ENCODE measurements around the gene SENP3. TPM values are rescaled to one million over a fixed set of nuclear protein-coding genes. Genes with fewer than 3 reads are reported as not detected.

Gene SENP3
- total and polyA plus RNA-seq, 2 of the 13 experiments (the other 11 are each of a cell fraction or from before 2014, with no cell fraction given), result 55.8 to 75.4 TPM

GRCh38 chr17:7572588-7573323 lies 11.0 kb downstream of the SENP3 start (continued):
- TF ChIP-seq FOSL2 (CRISPR knock-in tag; IDR thresholded peaks at IDR 0.05) (no peak), PCBP1 (IDR thresholded peaks at IDR 0.05; ENCODE audit: borderline replicate concordance, low read depth, low read length) (peak; percentile 90), NKX3-1 (CRISPR knock-in tag; IDR thresholded peaks at IDR 0.05) (no peak; the same call in 1 of the 2 replicates), RFX3 (CRISPR knock-in tag; IDR thresholded peaks at IDR 0.05) (peak; percentile 64), MIER3 (CRISPR knock-in tag; IDR thresholded peaks at IDR 0.05; ENCODE audit: borderline replicate concordance) (no peak), GTF3A (CRISPR knock-in tag; conservative IDR thresholded peaks at IDR 0.05) (no peak), ZFP36 (IDR thresholded peaks at IDR 0.05; ENCODE audit: borderline replicate concordance, low read depth, low read length, partially characterized antibody) (no peak), ZNF580 (CRISPR knock-in tag; IDR thresholded peaks at IDR 0.05; ENCODE audit: borderline replicate concordance, low read depth) (no peak), KLF13 (CRISPR knock-in tag; IDR thresholded peaks at IDR 0.05) (no peak), NR2F6 (IDR thresholded peaks at IDR 0.05) (no peak), NR2F6 (CRISPR knock-in tag; IDR thresholded peaks at IDR 0.05) (no peak), ZNF234 (CRISPR knock-in tag; conservative IDR thresholded peaks at IDR 0.05) (no peak), SMAD9 (CRISPR knock-in tag; IDR thresholded peaks at IDR 0.05) (no peak), DNMT1 (CRISPR knock-in tag; IDR thresholded peaks at IDR 0.05) (no peak), HMGXB4 (CRISPR knock-in tag; IDR thresholded peaks at IDR 0.05; ENCODE audit: borderline replicate concordance in 1 of 2, low read depth in 1 of 2) (no peak), ZNF256 (CRISPR knock-in tag; conservative IDR thresholded peaks at IDR 0.05) (no peak), ZNF274 (CRISPR knock-in tag; IDR thresholded peaks at IDR 0.05) (no peak; the same call in 1 of the 2 replicates), ZNF230 (CRISPR knock-in tag; IDR thresholded peaks at IDR 0.05) (0 out of 2 replicates have a peak, but pooled peaks have one; percentile 75), TIGD3 (CRISPR knock-in tag; IDR thresholded peaks at IDR 0.05; ENCODE audit: borderline replicate concordance) (no peak), RAD21 (CRISPR knock-in tag; IDR thresholded peaks at IDR 0.05) (no peak; the same call in none of the 2 replicates), POLR2AphosphoS5 (IDR thresholded peaks at IDR 0.05; ENCODE audit: low read depth, low read length) (peak; percentile 98), ZNF34 (CRISPR knock-in tag; IDR thresholded peaks at IDR 0.05; ENCODE audit: borderline replicate concordance) (no peak), SIX4 (CRISPR knock-in tag; IDR thresholded peaks at IDR 0.05) (no peak; the same call in 1 of the 2 replicates), ZNF543 (CRISPR knock-in tag; IDR thresholded peaks at IDR 0.05) (peak; percentile 66; the same call in 1 of the 2 replicates), PITX1 (CRISPR knock-in tag; IDR thresholded peaks at IDR 0.05) (0 out of 2 replicates have a peak, but pooled peaks have one; percentile 19), ZNF800 (CRISPR knock-in tag; IDR thresholded peaks at IDR 0.05) (no peak), ZBTB20 (CRISPR knock-in tag; IDR thresholded peaks at IDR 0.05; ENCODE audit: borderline replicate concordance, low read depth) (no peak)
